ENCODE measurements around the gene ZFHX3. TPM values are rescaled to one million over a fixed set of nuclear protein-coding genes. Genes with fewer than 3 reads are reported as not detected.

Gene ZFHX3
- total RNA-seq, 1 donor from 2014 or later = 68.1 TPM

DNA sequence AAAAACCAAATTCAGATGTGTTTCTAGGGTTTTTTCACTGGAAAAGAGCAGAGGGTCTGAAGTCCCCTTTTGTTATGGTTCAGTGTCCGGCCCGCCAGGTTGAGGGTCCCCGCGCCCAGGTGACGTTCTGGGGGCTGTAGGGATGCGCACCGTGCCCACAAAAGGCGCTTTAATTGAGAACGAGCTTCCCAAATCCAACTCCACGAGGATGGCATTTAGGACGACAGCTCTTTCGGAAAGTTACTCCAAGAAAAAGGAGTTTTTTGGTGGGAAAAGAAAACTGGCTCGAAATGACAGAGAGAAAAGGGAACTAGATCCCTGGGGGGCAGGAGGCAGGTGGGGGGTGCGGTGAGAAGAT, 15.9 kb upstream of the ZFHX3 start:
- no peaks in the 10 kb centered on the region for H3K36me3 Mint-ChIP-seq
- H3K27ac Mint-ChIP-seq = no peak overlapping the region
- TF ChIP-seq, protein P1, sequence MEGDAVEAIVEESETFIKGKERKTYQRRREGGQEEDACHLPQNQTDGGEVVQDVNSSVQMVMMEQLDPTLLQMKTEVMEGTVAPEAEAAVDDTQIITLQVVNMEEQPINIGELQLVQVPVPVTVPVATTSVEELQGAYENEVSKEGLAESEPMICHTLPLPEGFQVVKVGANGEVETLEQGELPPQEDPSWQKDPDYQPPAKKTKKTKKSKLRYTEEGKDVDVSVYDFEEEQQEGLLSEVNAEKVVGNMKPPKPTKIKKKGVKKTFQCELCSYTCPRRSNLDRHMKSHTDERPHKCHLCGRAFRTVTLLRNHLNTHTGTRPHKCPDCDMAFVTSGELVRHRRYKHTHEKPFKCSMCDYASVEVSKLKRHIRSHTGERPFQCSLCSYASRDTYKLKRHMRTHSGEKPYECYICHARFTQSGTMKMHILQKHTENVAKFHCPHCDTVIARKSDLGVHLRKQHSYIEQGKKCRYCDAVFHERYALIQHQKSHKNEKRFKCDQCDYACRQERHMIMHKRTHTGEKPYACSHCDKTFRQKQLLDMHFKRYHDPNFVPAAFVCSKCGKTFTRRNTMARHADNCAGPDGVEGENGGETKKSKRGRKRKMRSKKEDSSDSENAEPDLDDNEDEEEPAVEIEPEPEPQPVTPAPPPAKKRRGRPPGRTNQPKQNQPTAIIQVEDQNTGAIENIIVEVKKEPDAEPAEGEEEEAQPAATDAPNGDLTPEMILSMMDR (IDR thresholded peaks at IDR 0.05; ENCODE audit: unreplicated experiment) = no peak
- no peaks in the 10 kb centered on the region for H3K9me3 Mint-ChIP-seq
- H3K4me3 Mint-ChIP-seq = peak overlapping the region; percentile 58
- H3K27me3 Mint-ChIP-seq (ENCODE audit: low read depth) = peaks cover 69% of the 10 kb centered on the region
- H3K4me1 Mint-ChIP-seq = peaks cover 75% of the 10 kb centered on the region
- no peak for DNase-seq (ENCODE audit: low spot score in 2 of 2, unreplicated experiment in 2 of 2)

DNA sequence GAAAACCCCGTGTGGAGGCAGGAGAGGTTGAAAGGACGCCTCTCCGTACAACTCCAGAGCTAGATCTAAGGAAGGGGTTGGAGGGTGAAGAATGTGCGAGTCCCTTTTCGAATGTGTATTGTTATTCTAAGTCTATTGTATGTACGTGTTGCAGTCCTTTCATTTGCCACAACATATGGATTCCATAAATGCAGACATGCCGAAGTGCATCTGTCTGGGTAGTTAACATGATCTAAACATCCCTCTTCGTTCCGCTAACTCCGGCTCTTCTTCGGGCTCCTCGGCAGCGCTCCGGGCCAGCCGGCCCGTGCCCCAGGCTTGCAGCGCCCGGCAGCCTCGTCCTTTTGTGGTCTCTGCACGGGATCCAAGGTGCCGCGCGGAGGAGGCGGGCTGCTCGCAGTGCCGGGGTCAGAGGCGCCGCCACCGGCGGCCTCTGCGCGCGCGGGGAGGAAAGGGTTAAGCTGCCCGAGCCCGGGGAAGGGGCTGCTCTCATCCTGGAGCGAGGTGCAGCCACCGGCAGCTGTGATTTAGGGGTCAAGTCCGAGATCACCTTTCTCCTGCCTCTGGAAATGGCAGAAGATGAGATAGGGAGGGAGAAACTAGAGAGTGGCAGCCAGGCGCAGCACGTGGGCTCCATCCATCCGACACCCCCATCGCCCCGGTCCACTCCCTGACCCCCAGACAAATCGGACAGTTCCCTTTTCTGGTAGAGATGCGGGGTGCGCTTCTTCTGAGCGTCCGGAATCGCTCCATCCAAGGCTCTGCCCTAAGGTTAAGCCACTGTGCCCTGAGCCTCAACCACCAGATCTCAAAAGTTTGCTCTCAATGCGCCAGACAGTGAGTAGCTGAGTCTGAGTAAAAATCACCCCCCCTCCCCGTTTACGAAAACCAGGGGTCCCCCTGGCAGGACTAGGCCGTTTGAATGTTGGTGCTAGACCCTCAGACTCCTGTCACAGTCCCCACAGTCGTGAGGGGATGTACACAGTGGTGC, 15.1 kb upstream of the ZFHX3 start:
- Mint-ChIP-seq H3K9me3 (no peaks in the 10 kb centered on the region), H3K36me3 (no peaks in the 10 kb centered on the region), H3K4me1 (peaks cover 67% of the 10 kb centered on the region), H3K27ac (no peak overlapping the region), H3K4me3 (peak overlapping the region; percentile 36), H3K27me3 (ENCODE audit: low read depth) (peaks cover 69% of the 10 kb centered on the region)
- DNase-seq (ENCODE audit: low spot score in 2 of 2, unreplicated experiment in 2 of 2) = no peak
- TF ChIP-seq, protein P1 (IDR thresholded peaks at IDR 0.05; ENCODE audit: unreplicated experiment) = no peak

DNA sequence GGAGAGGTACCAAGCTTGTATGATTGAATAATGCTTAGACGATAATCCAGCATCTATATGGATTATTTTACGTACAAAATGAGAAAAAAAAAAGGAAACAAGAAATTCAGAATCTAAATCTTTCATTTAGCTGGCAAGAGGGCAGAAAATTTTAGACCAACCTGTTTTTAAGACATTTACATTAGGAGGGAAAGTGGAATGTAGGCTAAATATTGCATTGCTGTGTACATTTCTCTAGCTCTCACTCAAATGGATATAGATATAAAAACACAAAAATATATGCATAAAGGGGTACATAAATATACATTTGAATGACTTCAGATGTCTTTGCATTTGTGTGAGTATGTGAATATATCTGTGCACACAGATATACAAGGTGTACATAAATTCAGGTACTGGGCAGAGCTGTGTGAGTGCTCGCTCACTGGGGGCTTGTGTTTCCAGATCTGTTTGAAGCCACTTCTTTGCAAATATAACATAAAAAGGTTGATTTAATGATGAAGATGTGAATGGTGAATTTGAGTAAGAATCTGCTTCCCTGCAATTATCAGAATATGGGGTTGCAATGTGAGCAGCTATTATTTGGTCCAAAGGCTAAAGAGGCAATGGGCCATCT, 14.2 kb upstream of the ZFHX3 start:
- H3K27me3 Mint-ChIP-seq (ENCODE audit: low read depth) = peaks cover 66% of the 10 kb centered on the region
- no peaks in the 10 kb centered on the region for H3K36me3 Mint-ChIP-seq
- no peaks in the 10 kb centered on the region for H3K9me3 Mint-ChIP-seq
- peaks cover 63% of the 10 kb centered on the region for H3K4me1 Mint-ChIP-seq
- TF ChIP-seq, protein P1 (IDR thresholded peaks at IDR 0.05; ENCODE audit: unreplicated experiment) = no peak
- H3K4me3 Mint-ChIP-seq = peak overlapping the region; percentile 36
- H3K27ac Mint-ChIP-seq = no peak overlapping the region
- DNase-seq (ENCODE audit: low spot score in 2 of 2, unreplicated experiment in 2 of 2) = no peak

DNA sequence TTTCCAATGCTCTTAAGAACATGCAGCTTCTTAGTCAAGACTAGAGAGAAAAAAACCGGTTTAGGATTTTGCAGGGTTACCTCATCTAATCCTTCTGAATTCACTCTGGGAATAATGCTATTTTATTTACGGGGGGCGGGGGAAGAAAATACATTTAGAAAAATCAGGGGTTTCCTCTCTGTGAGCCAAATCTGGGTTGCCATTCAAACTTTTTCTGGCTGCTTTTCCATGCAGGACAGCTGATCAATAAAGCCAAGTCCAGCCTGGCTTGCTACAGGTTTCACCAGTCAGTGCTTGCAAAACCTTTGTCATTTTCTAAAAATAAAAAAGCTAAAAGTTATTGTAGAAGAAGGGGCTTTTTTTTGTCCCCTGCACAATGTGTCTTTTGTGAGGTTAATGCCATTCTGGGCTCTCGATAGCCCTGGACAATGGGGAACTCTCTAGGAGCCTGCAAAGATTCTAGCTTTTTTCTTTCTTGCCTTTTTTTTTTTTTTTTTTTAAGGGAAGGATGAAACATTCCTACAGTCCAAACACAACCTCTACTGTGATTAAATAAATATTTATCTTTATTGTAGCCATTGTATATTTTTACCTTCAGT, 13.1 kb upstream of the ZFHX3 start:
- no peak for DNase-seq (ENCODE audit: low spot score in 2 of 2, unreplicated experiment in 2 of 2)
- no peak overlapping the region for H3K27ac Mint-ChIP-seq
- H3K4me3 Mint-ChIP-seq = no peak overlapping the region
- H3K9me3 Mint-ChIP-seq = no peaks in the 10 kb centered on the region
- no peaks in the 10 kb centered on the region for H3K36me3 Mint-ChIP-seq
- peaks cover 56% of the 10 kb centered on the region for H3K27me3 Mint-ChIP-seq (ENCODE audit: low read depth)
- peaks cover 58% of the 10 kb centered on the region for H3K4me1 Mint-ChIP-seq
- TF ChIP-seq, protein P1 (IDR thresholded peaks at IDR 0.05; ENCODE audit: unreplicated experiment) = no peak

DNA sequence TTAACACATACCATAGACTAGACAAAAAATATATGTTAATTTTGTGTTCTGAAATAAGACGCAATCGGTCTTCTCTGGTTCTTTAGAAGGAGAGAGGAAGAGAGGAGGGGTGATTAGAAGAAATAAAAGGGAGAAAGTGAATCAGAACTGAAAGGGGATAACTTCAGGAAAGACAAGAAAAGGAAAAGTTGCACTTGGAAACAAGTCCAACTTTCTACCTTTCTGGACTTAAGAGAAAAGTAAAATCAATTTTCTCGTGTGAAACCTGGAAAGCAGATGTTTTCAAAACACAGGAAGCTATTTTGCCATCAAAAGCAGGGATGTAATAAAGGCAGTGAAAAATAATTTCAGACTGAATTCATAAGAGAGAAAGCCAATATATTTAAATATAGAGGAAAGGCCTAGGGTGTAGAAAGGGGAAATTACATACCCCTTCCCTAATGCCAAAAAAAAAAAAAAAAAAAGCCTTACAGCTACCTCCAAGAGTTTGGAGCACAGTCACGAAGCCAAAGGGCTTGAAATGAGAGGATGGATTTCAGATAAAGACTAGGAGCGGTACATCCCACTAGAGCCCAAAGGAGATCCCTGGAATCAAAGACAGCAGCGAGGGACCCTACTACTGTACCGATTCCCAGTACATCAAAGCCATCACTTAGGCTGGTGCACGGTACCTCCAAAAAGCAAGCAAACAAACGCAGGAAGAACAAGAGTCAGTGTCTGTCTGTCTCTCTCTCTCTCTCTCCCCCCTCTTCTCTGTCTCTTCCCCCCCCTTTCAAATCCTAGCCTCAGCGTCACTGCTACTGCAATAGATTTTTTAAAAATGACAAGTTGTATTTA, 12.1 kb upstream of the ZFHX3 start:
- Mint-ChIP-seq H3K4me3 (peak overlapping the region; percentile 91), H3K9me3 (no peaks in the 10 kb centered on the region), H3K36me3 (no peaks in the 10 kb centered on the region), H3K4me1 (peaks cover 49% of the 10 kb centered on the region), H3K27me3 (ENCODE audit: low read depth) (peaks cover 46% of the 10 kb centered on the region), H3K27ac (peak overlapping the region; percentile 95)
- TF ChIP-seq, protein P1 (IDR thresholded peaks at IDR 0.05; ENCODE audit: unreplicated experiment) = no peak
- no peak for DNase-seq (ENCODE audit: low spot score in 2 of 2, unreplicated experiment in 2 of 2)

All from mesothelial cell of epicardium (in vitro differentiated cells).